ENCODE measurements around the gene LPIN1.

Gene LPIN1

DNA sequence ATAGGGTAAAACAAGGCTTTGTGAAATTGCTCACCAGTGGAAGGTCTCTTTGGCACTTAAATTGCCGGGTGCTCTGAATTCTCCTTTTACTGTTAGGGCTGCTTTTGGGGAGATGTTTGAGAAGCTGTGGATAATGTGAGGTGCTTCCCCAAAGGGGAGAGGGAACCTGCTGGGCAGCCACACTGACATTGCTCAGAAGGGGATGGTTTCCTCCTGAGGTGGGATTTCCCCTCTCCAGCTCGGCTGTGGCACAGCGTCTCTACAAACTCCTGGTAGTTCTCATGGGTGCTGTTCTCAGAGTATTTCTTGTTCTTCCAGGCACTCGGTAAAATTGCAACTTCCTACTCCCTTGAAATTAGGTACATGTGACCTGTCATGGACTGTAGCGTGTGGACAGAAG is 124.2 kb downstream of the LPIN1 start:
- DNase-seq (ENCODE audit: low spot score): no peak
- ATAC-seq (ENCODE audit: low read depth): no peak
- no peaks in the 10 kb centered on the region for H3K9me3 ChIP-seq (ENCODE audit: severe bottlenecking)

DNA sequence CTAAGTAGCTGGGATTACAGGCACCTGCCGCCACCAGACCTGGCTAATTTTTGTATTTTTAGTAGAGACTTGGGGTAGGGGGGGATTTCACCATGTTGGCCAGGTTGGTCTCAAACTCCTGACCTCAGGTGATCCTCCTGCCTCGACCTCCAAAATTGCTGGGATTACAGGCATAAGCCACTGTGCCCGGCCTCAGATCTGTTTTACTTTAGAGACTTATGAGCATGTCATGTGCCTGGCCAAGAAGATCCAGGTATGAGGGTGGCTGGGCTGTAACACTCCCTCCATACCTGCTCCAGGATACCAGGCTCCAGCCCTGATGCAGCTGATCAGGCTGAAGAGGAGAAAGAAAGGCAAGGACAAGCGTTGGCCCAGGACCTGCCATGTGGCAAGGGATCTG is 125.0 kb downstream of the LPIN1 start:
- H3K4me1 ChIP-seq (ENCODE audit: insufficient read depth, poor library complexity, severe bottlenecking): no peaks in the 10 kb centered on the region
- DNase-seq (ENCODE audit: low spot score) (no peak), ATAC-seq (ENCODE audit: low read depth) (no peak)
- H3K4me3 ChIP-seq (ENCODE audit: severe bottlenecking): no peak overlapping the region
- H3K27me3 ChIP-seq (ENCODE audit: insufficient read depth, poor library complexity, severe bottlenecking): no peaks in the 10 kb centered on the region
- no peaks in the 10 kb centered on the region for H3K9me3 ChIP-seq (ENCODE audit: severe bottlenecking)
- no peak overlapping the region for H3K27ac ChIP-seq (ENCODE audit: poor library complexity, severe bottlenecking)
- H3K36me3 ChIP-seq (ENCODE audit: low read depth): no peaks in the 10 kb centered on the region
- TF ChIP-seq, protein P1, sequence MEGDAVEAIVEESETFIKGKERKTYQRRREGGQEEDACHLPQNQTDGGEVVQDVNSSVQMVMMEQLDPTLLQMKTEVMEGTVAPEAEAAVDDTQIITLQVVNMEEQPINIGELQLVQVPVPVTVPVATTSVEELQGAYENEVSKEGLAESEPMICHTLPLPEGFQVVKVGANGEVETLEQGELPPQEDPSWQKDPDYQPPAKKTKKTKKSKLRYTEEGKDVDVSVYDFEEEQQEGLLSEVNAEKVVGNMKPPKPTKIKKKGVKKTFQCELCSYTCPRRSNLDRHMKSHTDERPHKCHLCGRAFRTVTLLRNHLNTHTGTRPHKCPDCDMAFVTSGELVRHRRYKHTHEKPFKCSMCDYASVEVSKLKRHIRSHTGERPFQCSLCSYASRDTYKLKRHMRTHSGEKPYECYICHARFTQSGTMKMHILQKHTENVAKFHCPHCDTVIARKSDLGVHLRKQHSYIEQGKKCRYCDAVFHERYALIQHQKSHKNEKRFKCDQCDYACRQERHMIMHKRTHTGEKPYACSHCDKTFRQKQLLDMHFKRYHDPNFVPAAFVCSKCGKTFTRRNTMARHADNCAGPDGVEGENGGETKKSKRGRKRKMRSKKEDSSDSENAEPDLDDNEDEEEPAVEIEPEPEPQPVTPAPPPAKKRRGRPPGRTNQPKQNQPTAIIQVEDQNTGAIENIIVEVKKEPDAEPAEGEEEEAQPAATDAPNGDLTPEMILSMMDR (IDR thresholded peaks at IDR 0.05; ENCODE audit: poor library complexity, severe bottlenecking): no peak

More for the DNA sequence above, 124.2 kb downstream of the LPIN1 start:
- no peak overlapping the region for H3K27ac ChIP-seq (ENCODE audit: poor library complexity, severe bottlenecking)
- TF ChIP-seq, protein P1 (IDR thresholded peaks at IDR 0.05; ENCODE audit: poor library complexity, severe bottlenecking): no peak
- no peaks in the 10 kb centered on the region for H3K27me3 ChIP-seq (ENCODE audit: insufficient read depth, poor library complexity, severe bottlenecking)
- H3K36me3 ChIP-seq (ENCODE audit: low read depth): no peaks in the 10 kb centered on the region
- no peaks in the 10 kb centered on the region for H3K4me1 ChIP-seq (ENCODE audit: insufficient read depth, poor library complexity, severe bottlenecking)
- H3K4me3 ChIP-seq (ENCODE audit: severe bottlenecking): no peak overlapping the region

DNA sequence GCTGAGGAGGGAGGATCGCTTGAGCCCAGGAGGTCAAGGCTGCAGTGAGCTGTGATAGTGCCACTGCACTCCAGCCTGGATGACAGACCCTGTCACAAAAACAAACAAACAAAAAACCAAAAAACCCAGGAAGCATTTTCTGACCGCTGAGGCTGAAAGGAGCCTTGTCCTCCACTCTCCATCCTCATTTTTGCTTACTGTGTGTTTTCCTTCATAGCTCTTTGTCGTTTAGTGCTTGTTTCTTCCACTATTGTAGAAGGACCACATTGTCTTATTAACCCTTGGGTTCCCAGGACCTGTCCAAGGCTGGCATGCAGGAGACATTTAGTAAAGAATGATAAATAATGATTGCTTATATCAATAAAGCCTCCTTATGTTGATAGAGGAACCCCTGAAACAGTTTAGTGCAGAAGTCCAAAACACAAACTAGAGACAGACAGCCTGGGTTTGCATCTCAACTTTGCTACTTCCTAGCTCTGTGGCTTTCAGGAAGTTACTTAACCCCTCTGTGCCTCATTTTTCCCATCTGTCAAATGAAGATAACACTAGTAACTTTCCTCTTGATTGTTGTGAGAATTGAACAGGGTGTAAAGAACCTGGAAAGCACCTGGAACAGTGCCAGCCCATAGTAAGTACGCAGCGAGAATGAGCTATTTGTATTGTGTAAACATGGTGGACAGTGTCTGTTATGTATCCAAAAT is 126.0 kb downstream of the LPIN1 start:
- TF ChIP-seq, protein P1 (IDR thresholded peaks at IDR 0.05; ENCODE audit: poor library complexity, severe bottlenecking): no peak
- DNase-seq (ENCODE audit: low spot score) (no peak), ATAC-seq (ENCODE audit: low read depth) (no peak)
- no peak overlapping the region for H3K27ac ChIP-seq (ENCODE audit: poor library complexity, severe bottlenecking)
- H3K4me1 ChIP-seq (ENCODE audit: insufficient read depth, poor library complexity, severe bottlenecking): no peaks in the 10 kb centered on the region
- H3K9me3 ChIP-seq (ENCODE audit: severe bottlenecking): no peaks in the 10 kb centered on the region
- no peaks in the 10 kb centered on the region for H3K36me3 ChIP-seq (ENCODE audit: low read depth)
- no peaks in the 10 kb centered on the region for H3K27me3 ChIP-seq (ENCODE audit: insufficient read depth, poor library complexity, severe bottlenecking)
- H3K4me3 ChIP-seq (ENCODE audit: severe bottlenecking): no peak overlapping the region

DNA sequence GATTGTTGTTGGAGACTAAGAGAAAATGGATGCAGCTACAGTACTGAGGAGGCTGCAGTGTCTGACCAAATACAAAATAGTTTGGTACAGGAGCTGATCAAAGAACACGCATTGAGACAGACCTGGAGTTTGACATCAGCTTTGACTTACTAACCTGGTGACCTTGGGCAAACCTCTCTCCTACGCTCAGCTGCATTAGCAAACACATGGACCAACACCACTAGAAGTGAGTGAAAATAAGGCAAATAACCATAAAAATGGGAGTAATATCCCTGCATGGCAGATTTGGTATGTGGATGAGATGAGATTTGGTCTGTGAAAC is 126.5 kb downstream of the LPIN1 start:
- Histone ChIP-seq H3K27me3 (ENCODE audit: insufficient read depth, poor library complexity, severe bottlenecking) (no peaks in the 10 kb centered on the region), H3K4me3 (ENCODE audit: severe bottlenecking) (no peak overlapping the region), H3K4me1 (ENCODE audit: insufficient read depth, poor library complexity, severe bottlenecking) (no peaks in the 10 kb centered on the region), H3K9me3 (ENCODE audit: severe bottlenecking) (no peaks in the 10 kb centered on the region), H3K27ac (ENCODE audit: poor library complexity, severe bottlenecking) (no peak overlapping the region), H3K36me3 (ENCODE audit: low read depth) (no peaks in the 10 kb centered on the region)
- ATAC-seq (ENCODE audit: low read depth): no peak
- TF ChIP-seq, protein P1 (IDR thresholded peaks at IDR 0.05; ENCODE audit: poor library complexity, severe bottlenecking): no peak
- DNase-seq (ENCODE audit: low spot score): no peak

DNA sequence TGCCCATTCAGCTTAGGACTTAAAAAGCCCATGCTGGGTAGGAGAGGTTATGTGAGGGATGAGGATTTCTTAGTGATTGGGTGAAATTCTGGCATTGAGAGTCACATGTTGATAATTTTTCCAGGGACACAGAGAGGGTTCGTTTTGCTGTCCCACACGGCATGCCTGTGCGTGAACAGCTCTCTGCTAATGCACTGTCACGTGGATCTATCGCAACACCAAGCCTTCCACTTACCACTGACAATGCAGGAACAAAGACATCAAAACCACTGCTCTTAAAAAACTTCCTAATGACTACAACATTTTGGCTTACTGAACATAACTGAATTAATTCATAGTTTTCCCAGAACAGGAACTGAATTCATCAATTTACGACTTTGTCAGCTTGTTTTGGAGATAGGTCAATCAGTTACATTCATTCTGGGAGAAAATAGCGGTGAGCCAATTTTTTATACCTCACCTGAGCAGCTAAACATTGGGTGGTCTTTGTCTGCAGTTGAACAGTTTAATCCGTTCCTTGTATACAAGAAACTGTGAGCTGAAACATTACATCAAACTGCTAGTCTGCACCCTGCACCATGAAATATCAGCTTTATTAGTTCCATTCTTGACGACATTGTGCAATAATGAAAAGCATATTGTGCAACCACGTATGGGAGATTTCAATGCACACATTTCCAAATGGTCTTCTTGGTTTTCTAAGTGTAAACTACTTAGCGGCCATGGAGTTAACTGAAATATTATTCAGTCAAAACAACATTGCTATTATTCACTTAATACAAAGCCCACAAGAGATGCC is 127.1 kb downstream of the LPIN1 start:
- H3K27me3 ChIP-seq (ENCODE audit: insufficient read depth, poor library complexity, severe bottlenecking): no peaks in the 10 kb centered on the region
- no peak for ATAC-seq (ENCODE audit: low read depth)
- no peak for DNase-seq (ENCODE audit: low spot score)
- H3K27ac ChIP-seq (ENCODE audit: poor library complexity, severe bottlenecking): no peak overlapping the region
- H3K4me3 ChIP-seq (ENCODE audit: severe bottlenecking): no peak overlapping the region
- no peaks in the 10 kb centered on the region for H3K9me3 ChIP-seq (ENCODE audit: severe bottlenecking)
- TF ChIP-seq, protein P1 (IDR thresholded peaks at IDR 0.05; ENCODE audit: poor library complexity, severe bottlenecking): no peak
- H3K36me3 ChIP-seq (ENCODE audit: low read depth): no peaks in the 10 kb centered on the region
- H3K4me1 ChIP-seq (ENCODE audit: insufficient read depth, poor library complexity, severe bottlenecking): no peaks in the 10 kb centered on the region
